ENCODE measurements around the gene RNF213. TPM values are rescaled to one million over a fixed set of nuclear protein-coding genes. Genes with fewer than 3 reads are reported as not detected.

RNF213 gene
- total RNA-seq, result 97.9 and 111 TPM in 2 replicates

DNA sequence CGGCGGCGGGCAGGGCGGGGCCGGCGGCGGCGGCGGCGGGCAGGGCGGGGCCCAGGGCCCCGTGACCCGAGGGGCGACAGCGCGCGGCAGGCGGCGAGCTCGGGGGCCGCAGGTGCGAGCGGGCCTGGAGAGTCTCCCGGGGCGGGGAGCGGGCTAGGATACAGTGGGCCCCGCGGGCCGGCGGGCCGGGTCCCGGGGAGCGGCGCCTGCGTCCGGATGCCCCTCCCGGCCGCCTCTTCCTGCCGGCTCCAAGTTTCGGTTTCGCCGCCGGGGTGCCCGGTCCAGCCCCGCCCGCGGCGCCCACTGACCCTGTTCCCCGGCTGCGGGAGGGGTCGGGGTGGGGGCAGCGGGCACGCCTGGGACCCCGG is at the start of gene RNF213:
Gene RNF213, plus strand, starts transcription at position 62 of the 368 bp plus-strand sequence. CDS start 2,830 bp downstream, outside the sequence.

GRCh38 chr17:80220054-80220735 is 40.5 kb upstream of the RNF213 start, which contains the start of the genes SGSH and SLC26A11:
SGSH (minus strand) TSS chr17:80220333; CDS start chr17:80220313, 20 bp downstream.
SLC26A11 (plus strand) TSS chr17:80220427; CDS start chr17:80221561, 1,134 bp downstream.

DNA sequence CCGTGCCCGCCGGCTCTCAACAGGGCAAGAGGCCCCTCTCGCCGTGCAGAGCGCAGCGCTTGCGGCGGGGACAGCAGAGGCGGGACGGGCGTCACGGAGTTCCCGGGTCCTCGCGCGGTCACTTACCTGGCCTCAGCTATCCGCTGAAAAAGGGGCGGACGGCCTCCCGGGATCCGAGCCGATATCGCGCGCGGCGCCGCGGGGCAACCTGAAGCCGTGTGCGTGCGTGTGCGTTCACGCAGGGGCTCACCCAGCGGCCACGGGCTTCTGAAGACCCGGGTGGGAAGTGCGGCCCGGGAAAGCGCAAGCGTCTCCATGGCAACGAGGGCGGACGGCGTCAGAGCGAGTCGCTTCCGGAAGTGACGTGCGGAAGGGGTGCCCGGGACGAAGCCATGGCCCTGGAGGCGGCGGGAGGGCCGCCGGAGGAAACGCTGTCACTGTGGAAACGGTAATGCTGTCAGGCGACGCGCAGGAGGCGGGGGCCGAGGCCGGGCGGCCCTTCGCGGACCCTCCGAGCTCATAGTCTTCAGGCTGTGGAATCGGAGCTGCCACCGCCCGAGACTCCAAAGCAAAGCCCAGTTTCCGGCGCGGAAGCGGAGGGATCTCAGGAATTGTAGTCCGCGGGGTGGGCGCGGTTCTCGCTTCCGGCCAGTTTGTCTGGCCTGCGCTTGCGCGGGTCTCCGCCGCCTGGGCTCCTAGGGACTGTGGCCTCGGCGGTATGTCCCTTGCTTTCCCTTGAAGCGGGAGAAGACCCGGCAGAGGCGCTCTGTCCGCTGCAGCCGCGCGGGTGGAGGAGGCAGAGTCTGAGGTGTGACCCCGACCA is 154.4 kb downstream of the RNF213 start, which contains the start of gene ENDOV:
Gene ENDOV, plus strand, starts transcription at position 365 of the 823 bp plus-strand sequence. Its CDS starts 28 bp downstream, at position 393.

Other genes with a start within 250 kb of the RNF213 start
- 20.8 and 21.0 TPM in 2 replicates for gene TBC1D16, start 225.0 kb upstream of the RNF213 start, total RNA-seq
- gene CCDC40, start 224.2 kb upstream of the RNF213 start, total RNA-seq, result 0.60 and 1.1 TPM in 2 replicates
- gene GAA, start 159.3 kb upstream of the RNF213 start, total RNA-seq, result 52.0 and 53.4 TPM in 2 replicates
- gene EIF4A3, start 113.7 kb upstream of the RNF213 start, total RNA-seq, result 73.5 and 82.5 TPM in 2 replicates
- gene CARD14, start 90.8 kb upstream of the RNF213 start, total RNA-seq, result 0.13 and 0.44 TPM in 2 replicates
- 29.5 and 45.0 TPM in 2 replicates for gene SGSH, start 40.5 kb upstream of the RNF213 start, total RNA-seq
- gene SLC26A11, start 40.4 kb upstream of the RNF213 start, total RNA-seq, result 13.4 and 16.5 TPM in 2 replicates
- gene ENDOV, start 154.3 kb downstream of the RNF213 start, total RNA-seq, result 11.9 and 15.7 TPM in 2 replicates
- 0.15 and 0.33 TPM in 2 replicates for gene NPTX1, start 215.8 kb downstream of the RNF213 start, total RNA-seq